K562 (cell line): ENCODE data around the gene BIRC6. TPM values are rescaled to one million over a fixed set of nuclear protein-coding genes. Genes with fewer than 3 reads are reported as not detected.

Source experiments
- ARID3A ChIP-seq: IDR thresholded peaks from 2 replicates; pipeline ENCODE4 v1.6.1; 2012; ENCODE audit warnings: low read depth, low read length, improper control_type of control experiment, borderline replicate concordance
- DNMT1 ChIP-seq: fragments of 450-650 bp; IDR thresholded peaks from 2 replicates; pipeline ENCODE4 v1.6.1; 2016; ENCODE audit warnings: antibody characterized with exemption, mild to moderate bottlenecking
- GATAD2B ChIP-seq: fragments of 450-650 bp; IDR thresholded peaks from 2 replicates; pipeline ENCODE4 v1.6.1; 2017; ENCODE audit warnings: mild to moderate bottlenecking, borderline replicate concordance
- MAZ ChIP-seq, 2 experiments: fragments of 450-650 bp in 1 of 2; sonication (generic) in 1 of 2; formaldehyde crosslinking; IDR thresholded peaks in 1 of 2; conservative IDR thresholded peaks in 1 of 2; 2 replicates each; pipeline versions ENCODE4 v1.4.0 to v1.5.0; 2020; ENCODE audit warnings: mild to moderate bottlenecking in 1 of 2, missing genetic modification reagents in 1 of 2
- MECOM ChIP-seq: fragments of 250-450 bp; sonication (Bioruptor Pico); IDR thresholded peaks from 2 replicates; pipeline ENCODE4 v1.8.0; 2022; ENCODE audit warnings: inconsistent platforms
- NFXL1 ChIP-seq: fragments of 450-650 bp; formaldehyde crosslinking; IDR thresholded peaks from 2 replicates; pipeline ENCODE4 v1.4.0; 2021; ENCODE audit warnings: mild to moderate bottlenecking
- POLR2A ChIP-seq: fragments of 450-650 bp; conservative IDR thresholded peaks from 2 replicates; pipeline ENCODE4 v1.6.1; 2016
- TAL1 ChIP-seq: fragments of 450-650 bp; IDR thresholded peaks from 2 replicates; pipeline ENCODE4 v1.6.1; 2016; ENCODE audit warnings: mild to moderate bottlenecking
- USF1 ChIP-seq: sonication (generic); formaldehyde crosslinking; IDR thresholded peaks from 2 replicates; pipeline ENCODE4 v1.9.0; 2022; ENCODE audit warnings: mild to moderate bottlenecking, missing genetic modification reagents
- USF2 ChIP-seq: sonication (generic); formaldehyde crosslinking; IDR thresholded peaks from 2 replicates; pipeline ENCODE4 v1.5.0; 2020; ENCODE audit warnings: missing genetic modification reagents
- ZBTB12 ChIP-seq: fragments of 250-450 bp; sonication (Bioruptor Pico); IDR thresholded peaks from 2 replicates; pipeline ENCODE4 v1.4.0; 2020
- ZBTB40 ChIP-seq, 2 experiments: fragments of 450-650 bp in 1 of 2; sonication (generic) in 1 of 2; formaldehyde crosslinking in 1 of 2; IDR thresholded peaks; 2 replicates each; pipeline versions ENCODE4 v1.7.1 to v1.9.0; 2016 to 2022; ENCODE audit warnings: inconsistent platforms in 1 of 2, mild to moderate bottlenecking in 1 of 2, missing genetic modification reagents in 1 of 2
- ZFX ChIP-seq: sonication (generic); formaldehyde crosslinking; IDR thresholded peaks from 2 replicates; pipeline ENCODE4 v1.8.0; 2022; ENCODE audit warnings: mild to moderate bottlenecking, missing genetic modification reagents, moderate library complexity
- ZNF830 ChIP-seq: fragments of 250-450 bp; sonication (Bioruptor Pico); IDR thresholded peaks from 2 replicates; pipeline ENCODE4 v1.5.0; 2021; ENCODE audit warnings: mild to moderate bottlenecking
- polyA plus RNA-seq, 8 experiments: library from polyadenylated mRNA; depleted of rRNA in 4 of 8; stranded (reverse) in 5 of 8; unstranded in 3 of 8; fragments of >200 nt; fragmentation: Nextera tagmentation in 2 of 8; fragmentation: Illumina TruSeq in 1 of 8; extraction: Ambion mirVana in 2 of 8; extraction: Trizol in 1 of 8; gene quantifications; 2 replicates each; pipeline versions ENCODE4 v1.2.1 to v1.2.3, GENCODE V29; 2011 to 2014; ENCODE audit warnings: inconsistent platforms in 1 of 8, missing spikeins in 1 of 8
- total RNA-seq, 7 experiments: library from RNA; depleted of rRNA in 6 of 7; stranded (reverse); fragments of >200 nt in 6 of 7; fragmentation: Illumina TruSeq in 2 of 7; extraction: Trizol in 2 of 7; gene quantifications; 2 replicates each; pipeline versions ENCODE4 v1.2.1 to v1.2.3, GENCODE V29; 2011 to 2021; ENCODE audit warnings: low replicate concordance in 1 of 7

The BIRC6 gene
- total and polyA plus RNA-seq, 9 of the 15 experiments (the other 6 are each of a cell fraction or from before 2014, with no cell fraction given), result 18.8 to 110 (median 49.8) TPM

- TF ChIP-seq USF1 (CRISPR knock-in tag) (peak; percentile 22; the same call in 1 of the 2 replicates), TAL1 (no peak), ARID3A (no peak), MAZ (CRISPR knock-in tag; conservative IDR thresholded peaks at IDR 0.05 in 1 of 2, IDR thresholded peaks at IDR 0.05 in 1 of 2) (peak; percentile 94 to 96), ZFX (CRISPR knock-in tag) (peak; percentile 83), ZBTB40 (IDR thresholded peaks at IDR 0.05) (peak; percentile 94), ZBTB40 (CRISPR knock-in tag; IDR thresholded peaks at IDR 0.05) (no peak), ZBTB12 (CRISPR knock-in tag) (peak; percentile 71), DNMT1 (no peak), NFXL1 (CRISPR knock-in tag) (no peak), MECOM (CRISPR knock-in tag) (no peak), POLR2A (peak; percentile 95), USF2 (CRISPR knock-in tag) (0 out of 2 replicates have a peak, but pooled peaks have one; percentile 4), ZNF830 (CRISPR knock-in tag) (no peak), GATAD2B (peak; percentile 20)
Measured at GRCh38 chr2:32356681-32357317, at the start of gene BIRC6 (continued).
